Panc1 (cell line): ENCODE results near the gene CRIM1. TPM values are rescaled to one million over a fixed set of nuclear protein-coding genes. Genes with fewer than 3 reads are reported as not detected.
"Not testable (repeated sequence)": the region's sequence is repeated elsewhere in the genome, so short reads cannot be mapped to it uniquely, and the experiment has no call there.

Experiments
- ATAC-seq: fragments of 200-7000 bp; cut with Tn5 transposase; 2 replicates; pipeline ENCODE4 v1.9.1; 2020; ENCODE audit warnings: mild to moderate bottlenecking, moderate library complexity
- Bru-seq: library from RNA; stranded (reverse); fragments of 400-500 nt; gene quantifications from one replicate; lab custom pipeline; 2021; lab: Mats Ljungman, UMichigan
- BruChase-seq, 2 experiments: library from RNA; stranded (reverse); fragments of 400-500 nt; gene quantifications; one replicate each; lab custom pipeline; 2021; lab: Mats Ljungman, UMichigan
- BruUV-seq: library from RNA; stranded (reverse); fragments of 400-500 nt; replicated peaks from 2 replicates; lab custom pipeline; 2021; lab: Mats Ljungman, UMichigan
- CTCF ChIA-PET: fragments of 300-600 bp; sonication (Branson Sonifier 250); formaldehyde crosslinking; loops from one replicate; lab custom pipeline; 2022; ENCODE audit warnings: antibody characterized with exemption; lab: Charles Lee
- POLR2A ChIA-PET: fragments of 300-600 bp; sonication (Branson Sonifier 250); formaldehyde crosslinking; loops from one replicate; lab custom pipeline; 2022; ENCODE audit warnings: antibody characterized with exemption; lab: Charles Lee
- DNase-seq: peaks from one replicate; pipeline ENCODE4 v3.0.0-alpha.2; 2010; ENCODE audit warnings: low read depth, low spot score
- H3K27ac ChIP-seq: 2 replicates; pipeline ENCODE4 v1.5.1; 2011; ENCODE audit warnings: mild to moderate bottlenecking, low read length, inconsistent platforms
- H3K27me3 ChIP-seq: fragments of 200-500 bp; sonication (Bioruptor generic); 2 replicates; pipeline ENCODE4 v1.6.0; 2014; ENCODE audit warnings: low read length, inconsistent platforms; ENCODE audit not compliant: control insufficient read depth, insufficient read depth
- H3K36me3 ChIP-seq: fragments of 200-500 bp; sonication (Bioruptor generic); 2 replicates; pipeline ENCODE4 v1.5.1; 2014; ENCODE audit warnings: inconsistent platforms, mild to moderate bottlenecking, low read length, moderate library complexity; ENCODE audit not compliant: control insufficient read depth, insufficient read depth
- H3K4me1 ChIP-seq: 2 replicates; pipeline ENCODE4 v1.5.1; 2011; ENCODE audit warnings: inconsistent platforms, mild to moderate bottlenecking, low read length, moderate library complexity; ENCODE audit not compliant: control insufficient read depth, insufficient read depth
- H3K4me3 ChIP-seq, 2 experiments: 2 replicates each; pipeline ENCODE4 v1.5.1; 2011 to 2012; ENCODE audit warnings: low read depth in 2 of 2, low read length in 2 of 2, mild to moderate bottlenecking in 2 of 2, inconsistent platforms in 1 of 2, moderate library complexity in 1 of 2
- H3K9me3 ChIP-seq: fragments of 200-500 bp; sonication (Bioruptor generic); 2 replicates; pipeline ENCODE4 v1.5.1; 2014; ENCODE audit warnings: low read depth, mild to moderate bottlenecking, inconsistent platforms, low read length, moderate library complexity; ENCODE audit not compliant: control insufficient read depth, insufficient read depth
- CTCF ChIP-seq: fragments of 450-650 bp; IDR thresholded peaks from 2 replicates; pipeline ENCODE4 v1.5.1; 2017; ENCODE audit warnings: mild to moderate bottlenecking
- POLR2AphosphoS5 ChIP-seq: IDR thresholded peaks from 2 replicates; pipeline ENCODE4 v1.6.1; 2012; ENCODE audit warnings: mild to moderate bottlenecking, low read depth, low read length, moderate library complexity
- SIN3A ChIP-seq: IDR thresholded peaks from 2 replicates; pipeline ENCODE4 v1.6.1; 2012; ENCODE audit warnings: low read depth, mild to moderate bottlenecking, low read length, moderate library complexity, borderline replicate concordance; ENCODE audit not compliant: insufficient read depth
- TCF7L2 ChIP-seq: IDR thresholded peaks from 2 replicates; pipeline ENCODE4 v1.6.1; 2011; ENCODE audit warnings: mild to moderate bottlenecking, low read depth, low read length, inconsistent platforms
- in situ Hi-C: cut with HindIII; loops from 2 replicates; pipeline ENCODE4 v1.10.0; 2016; ENCODE audit warnings: low sequenced_read_pairs, low pct_unique_long_range_greater_than_20kb
- intact Hi-C: fragments of 100-400 bp; cut with micrococcal nuclease; formaldehyde crosslinking; loops from one replicate; pipeline ENCODE4 v1.10.0; 2022; ENCODE audit not compliant: unreplicated experiment
- long read RNA-seq: library from polyadenylated mRNA; unstranded; transcript quantifications from one replicate; pipeline ENCODE4 v2.0.0, GENCODE V29; 2021; ENCODE audit not compliant: unreplicated experiment
- polyA plus RNA-seq: library from polyadenylated mRNA; unstranded; fragments of >200 nt; gene quantifications from one replicate; pipeline ENCODE4 v1.2.1, GENCODE V29; 2012; ENCODE audit warnings: missing spikeins; ENCODE audit not compliant: insufficient read length
- total RNA-seq: library from RNA; stranded (reverse); gene quantifications from one replicate; pipeline ENCODE4 v1.2.1, GENCODE V29; 2021; ENCODE audit not compliant: unreplicated experiment
- TF ChIP-seq, protein P1 (sequence below), 2 experiments: IDR thresholded peaks; 2 replicates each; pipeline ENCODE4 v1.6.1; 2011 to 2012; ENCODE audit warnings: low read depth in 2 of 2, control low read depth in 1 of 2, low read length in 1 of 2, mild to moderate bottlenecking in 1 of 2, moderate library complexity in 1 of 2; ENCODE audit not compliant: insufficient read depth in 1 of 2

CRIM1 gene
- total RNA-seq (290 TPM), Bru-seq, nascent RNA (percentile 99 among the genes with signal in this experiment), BruChase-seq, experiment 1, labeled RNA remaining after a 2-hour chase (percentile 92 among the genes with signal in this experiment), BruChase-seq, experiment 2, labeled RNA remaining after a 6-hour chase (percentile 94 among the genes with signal in this experiment)
- polyA plus RNA-seq = 285 TPM
- long read RNA-seq, full-length matches to known transcripts = 8 of 86 reads
- long read RNA-seq, partial matches to known transcripts = 53 of 86 reads
- long read RNA-seq, other reads (novel, unspliced or antisense) = 25 of 86 reads

DNA sequence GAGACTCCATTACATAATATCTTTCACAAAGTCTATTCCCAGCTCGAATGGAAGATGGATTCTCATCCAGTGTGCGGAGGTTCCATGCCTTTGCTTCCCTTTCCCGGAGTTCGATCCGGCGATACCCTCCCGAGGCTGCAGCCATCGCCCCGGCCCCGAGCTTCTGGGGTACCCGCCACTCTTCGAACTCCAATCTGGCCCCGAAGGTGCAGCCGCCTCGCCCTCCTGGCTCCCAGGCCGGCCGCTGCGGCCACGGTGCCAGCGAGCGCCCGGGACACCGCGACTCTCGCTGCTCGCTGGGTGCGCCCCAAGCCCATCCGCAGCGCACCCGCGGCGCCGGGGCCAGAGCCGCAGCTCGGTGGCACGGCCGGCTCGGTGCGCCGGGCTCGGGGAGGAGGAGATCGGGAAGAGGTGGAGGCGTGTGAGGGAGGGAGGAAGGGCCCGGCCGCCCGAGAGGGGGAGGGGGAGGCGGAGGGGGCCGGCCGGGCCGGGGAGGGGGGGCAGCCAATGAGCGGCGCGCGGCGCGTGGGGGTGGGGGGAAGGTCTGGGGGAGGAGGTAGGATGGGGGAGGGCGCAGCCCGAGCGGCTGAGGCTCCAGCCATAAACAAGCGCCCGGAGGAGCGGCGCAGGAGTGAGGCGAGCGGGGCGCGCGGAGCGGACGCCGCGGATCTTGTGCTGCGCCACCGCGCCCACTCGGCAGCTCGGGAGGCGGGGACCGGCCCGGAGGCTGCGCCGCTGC lies at the start of gene CRIM1:
TSS of gene CRIM1 (plus strand) at position 628 of the 739 bp plus-strand sequence. CDS start 515 bp downstream, outside the sequence.
- Histone ChIP-seq H3K9me3 (no peaks in the 10 kb centered on the region), H3K4me3 (peak within 1 kb of the TSS; percentile 96 to 99), H3K4me1 (peaks cover 39% of the 10 kb centered on the region), H3K36me3 (no peaks in the 10 kb centered on the region; the same call in 1 of the 2 replicates), H3K27ac (peak within 1 kb of the TSS; percentile 98), H3K27me3 (no peaks in the 10 kb centered on the region)
- ATAC-seq = peak; percentile 80
- in situ Hi-C loops (no loop called here), intact Hi-C loops (loop anchor here (5.0 to 10.0 kb wide), 3 partner anchors 52 to 481 kb away; no protein-coding TSS in a partner anchor)
- peak; percentile 80; the same call in 1 of the 2 replicates for TF ChIP-seq SIN3A
- TF ChIP-seq TCF7L2 = no peak
- TF ChIP-seq, protein P1, sequence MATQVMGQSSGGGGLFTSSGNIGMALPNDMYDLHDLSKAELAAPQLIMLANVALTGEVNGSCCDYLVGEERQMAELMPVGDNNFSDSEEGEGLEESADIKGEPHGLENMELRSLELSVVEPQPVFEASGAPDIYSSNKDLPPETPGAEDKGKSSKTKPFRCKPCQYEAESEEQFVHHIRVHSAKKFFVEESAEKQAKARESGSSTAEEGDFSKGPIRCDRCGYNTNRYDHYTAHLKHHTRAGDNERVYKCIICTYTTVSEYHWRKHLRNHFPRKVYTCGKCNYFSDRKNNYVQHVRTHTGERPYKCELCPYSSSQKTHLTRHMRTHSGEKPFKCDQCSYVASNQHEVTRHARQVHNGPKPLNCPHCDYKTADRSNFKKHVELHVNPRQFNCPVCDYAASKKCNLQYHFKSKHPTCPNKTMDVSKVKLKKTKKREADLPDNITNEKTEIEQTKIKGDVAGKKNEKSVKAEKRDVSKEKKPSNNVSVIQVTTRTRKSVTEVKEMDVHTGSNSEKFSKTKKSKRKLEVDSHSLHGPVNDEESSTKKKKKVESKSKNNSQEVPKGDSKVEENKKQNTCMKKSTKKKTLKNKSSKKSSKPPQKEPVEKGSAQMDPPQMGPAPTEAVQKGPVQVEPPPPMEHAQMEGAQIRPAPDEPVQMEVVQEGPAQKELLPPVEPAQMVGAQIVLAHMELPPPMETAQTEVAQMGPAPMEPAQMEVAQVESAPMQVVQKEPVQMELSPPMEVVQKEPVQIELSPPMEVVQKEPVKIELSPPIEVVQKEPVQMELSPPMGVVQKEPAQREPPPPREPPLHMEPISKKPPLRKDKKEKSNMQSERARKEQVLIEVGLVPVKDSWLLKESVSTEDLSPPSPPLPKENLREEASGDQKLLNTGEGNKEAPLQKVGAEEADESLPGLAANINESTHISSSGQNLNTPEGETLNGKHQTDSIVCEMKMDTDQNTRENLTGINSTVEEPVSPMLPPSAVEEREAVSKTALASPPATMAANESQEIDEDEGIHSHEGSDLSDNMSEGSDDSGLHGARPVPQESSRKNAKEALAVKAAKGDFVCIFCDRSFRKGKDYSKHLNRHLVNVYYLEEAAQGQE (IDR thresholded peaks at IDR 0.05; ENCODE audit: insufficient read depth in 1 of 2, low read depth in 2 of 2, low read length in 1 of 2) = no peak
- TF ChIP-seq POLR2AphosphoS5 = peak; percentile 82
- CTCF ChIA-PET = interaction anchor here (0.6 to 0.7 kb wide), 6 partner anchors 13 to 816 kb away, joined by 3 to 11 read pairs (median 7); no protein-coding TSS in a partner anchor
- no TSS peak for BruUV-seq
- POLR2A ChIA-PET = interaction anchor here (0.6 kb wide), 4 partner anchors 131 to 1200 kb away, joined by 3 to 12 read pairs (median 7); no protein-coding TSS in a partner anchor
- no peak for DNase-seq

DNA sequence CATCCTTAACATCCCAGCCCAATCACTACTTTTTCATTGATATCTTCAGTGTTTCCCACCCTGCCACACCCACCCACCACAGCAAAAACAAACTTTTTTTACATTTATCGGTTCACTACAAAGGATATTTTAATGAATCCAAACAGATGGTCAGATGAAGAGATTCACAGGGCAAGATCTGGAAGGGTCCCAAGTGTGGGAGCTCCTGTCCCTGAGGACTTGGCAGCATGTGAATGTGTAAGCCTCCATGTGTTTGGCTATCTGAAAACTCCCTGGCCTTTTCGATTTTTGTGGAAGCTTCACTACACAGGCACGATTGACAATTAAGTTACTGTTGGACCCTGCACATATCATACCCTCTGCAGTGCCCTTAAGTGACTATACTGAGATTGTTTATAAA lies 48.1 kb upstream of the CRIM1 start:
- Histone ChIP-seq H3K27me3 (no peaks in the 10 kb centered on the region), H3K36me3 (no peaks in the 10 kb centered on the region), H3K27ac (no peak overlapping the region), H3K9me3 (no peaks in the 10 kb centered on the region), H3K4me1 (no peaks in the 10 kb centered on the region), H3K4me3 (no peak overlapping the region)
- no TSS peak for BruUV-seq
- ChIA-PET POLR2A (no interaction called here), CTCF (no interaction called here)
- in situ Hi-C loops = no loop called here
- ATAC-seq (no peak), DNase-seq (no peak)
- TF ChIP-seq POLR2AphosphoS5 (no peak), CTCF (no peak), SIN3A (no peak), TCF7L2 (no peak)
- TF ChIP-seq, protein P1 (IDR thresholded peaks at IDR 0.05; ENCODE audit: insufficient read depth in 1 of 2, low read depth in 2 of 2, low read length in 1 of 2) = no peak
- intact Hi-C loops = no loop called here

DNA sequence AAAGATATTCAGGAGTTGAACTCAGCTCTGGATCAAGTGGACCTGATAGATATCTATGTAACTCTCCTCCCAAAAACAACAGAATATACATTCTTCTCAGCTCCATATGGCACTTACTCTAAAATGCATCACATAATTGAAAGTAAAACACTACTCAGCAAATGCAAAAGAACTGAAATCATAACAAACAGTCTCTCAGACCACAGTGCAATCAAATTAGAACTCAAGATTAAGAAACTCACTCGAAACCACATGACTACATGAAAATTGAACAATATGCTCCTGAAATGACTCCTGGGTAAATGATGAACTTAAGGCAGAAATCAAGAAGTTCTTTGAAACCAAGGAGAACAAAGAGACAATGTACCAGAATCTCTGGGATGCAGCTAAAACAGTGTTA lies 45.1 kb upstream of the CRIM1 start:
- BruUV-seq, H3K27ac ChIP-seq, H3K27me3 ChIP-seq, intact Hi-C loops, POLR2A ChIA-PET, CTCF ChIA-PET, H3K36me3 ChIP-seq, H3K4me3 ChIP-seq, ATAC-seq, in situ Hi-C loops, H3K9me3 ChIP-seq, H3K4me1 ChIP-seq, DNase-seq: not testable (repeated sequence)
